ENCODE data around the gene PTPRJ.

PTPRJ gene

DNA sequence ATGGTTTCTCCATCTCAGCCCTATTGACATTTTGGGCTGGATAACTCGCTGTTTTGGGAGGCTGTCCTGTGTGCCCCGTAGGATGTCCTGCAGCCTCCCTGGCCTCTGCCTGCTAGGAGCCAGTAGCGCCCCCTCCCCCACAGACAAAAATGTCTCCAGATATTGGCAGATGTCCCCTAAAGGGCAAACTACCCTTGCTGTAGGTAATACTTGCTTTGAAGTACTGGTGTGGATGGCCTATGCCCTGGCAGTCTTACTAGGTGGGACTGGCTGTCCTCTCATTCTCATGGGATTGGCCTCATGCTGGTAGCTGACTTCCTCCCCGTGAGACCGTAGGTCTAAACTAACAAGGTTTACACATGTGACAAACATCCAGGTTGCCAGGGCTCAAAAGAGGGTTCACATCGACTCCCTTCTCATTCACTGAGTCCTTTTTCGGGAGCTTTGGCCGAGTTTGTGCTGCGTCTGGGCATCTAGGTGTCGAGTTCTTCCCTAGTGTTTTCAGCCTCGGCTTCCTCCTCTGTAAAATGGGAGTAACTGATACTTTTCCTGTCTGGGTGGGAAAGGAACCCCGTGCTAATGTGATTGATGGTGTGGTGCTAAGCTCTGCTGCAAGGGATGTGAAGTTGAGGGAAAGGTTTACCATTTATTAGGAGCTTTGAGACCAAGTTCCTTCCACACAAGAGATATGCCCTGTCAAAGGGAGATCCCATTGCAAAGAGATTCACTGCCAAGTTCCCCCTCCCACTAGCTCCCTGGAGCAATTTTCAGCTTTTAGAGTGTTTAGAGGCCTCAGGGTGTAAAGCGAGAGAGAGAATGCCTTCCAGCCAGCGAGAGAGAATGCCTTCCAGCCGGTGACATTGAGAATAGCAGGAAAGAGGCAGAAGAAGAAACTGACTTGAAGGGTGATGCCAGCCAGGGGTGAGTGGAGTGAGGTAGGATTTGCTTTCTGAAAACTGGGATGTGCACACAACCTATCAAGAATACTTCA lies 17.0 kb downstream of the PTPRJ start:
- DNase-seq: no peak

DNA sequence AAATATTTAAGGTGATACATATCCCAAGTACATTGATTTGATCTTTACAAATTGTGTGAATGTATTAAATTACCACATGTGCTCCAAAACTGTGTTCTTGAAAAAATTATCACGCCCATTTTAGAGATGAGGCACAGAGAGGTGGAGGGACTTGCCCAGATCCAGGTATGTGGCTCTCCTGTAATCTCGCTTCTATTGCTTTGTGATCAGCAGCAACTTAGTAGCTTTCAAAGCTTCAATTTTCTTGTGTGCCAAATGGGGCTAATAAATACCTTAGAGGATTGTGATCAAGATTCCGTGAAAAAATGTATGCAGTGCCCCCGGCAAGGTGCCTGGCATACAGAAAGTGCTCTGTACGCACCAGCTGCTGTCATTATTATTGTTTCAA lies 18.0 kb downstream of the PTPRJ start:
- no peak for DNase-seq

DNA sequence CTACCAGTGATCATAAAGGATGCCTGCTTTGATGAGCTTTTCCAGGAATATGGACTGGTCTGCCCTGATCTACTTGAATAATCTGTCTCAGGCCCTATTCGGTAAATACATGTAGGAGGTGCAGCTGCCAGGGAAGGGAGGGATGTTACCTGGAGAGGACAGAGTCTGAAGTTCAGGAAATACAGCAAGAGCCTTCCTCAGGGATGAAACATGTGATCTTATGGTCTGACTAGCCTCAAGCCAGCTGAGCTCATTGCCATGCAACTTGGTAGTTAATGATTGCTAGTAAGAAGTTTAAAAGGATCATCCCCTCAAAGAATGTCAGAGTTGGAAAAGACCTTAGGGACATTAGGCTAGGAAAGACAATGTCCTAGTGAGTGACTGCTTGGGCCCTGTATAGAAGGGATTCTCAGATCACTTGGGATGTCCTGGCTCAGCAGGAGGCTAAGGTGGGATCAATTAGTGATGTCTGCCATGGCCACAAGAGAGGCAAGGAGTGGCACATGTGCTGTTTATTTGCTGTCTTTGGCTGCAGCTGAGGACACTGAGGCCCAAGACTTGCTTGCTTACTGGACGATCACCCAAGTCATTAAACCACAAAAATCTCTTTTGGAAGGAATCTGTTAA lies 18.5 kb downstream of the PTPRJ start:
- no peak for DNase-seq

DNA sequence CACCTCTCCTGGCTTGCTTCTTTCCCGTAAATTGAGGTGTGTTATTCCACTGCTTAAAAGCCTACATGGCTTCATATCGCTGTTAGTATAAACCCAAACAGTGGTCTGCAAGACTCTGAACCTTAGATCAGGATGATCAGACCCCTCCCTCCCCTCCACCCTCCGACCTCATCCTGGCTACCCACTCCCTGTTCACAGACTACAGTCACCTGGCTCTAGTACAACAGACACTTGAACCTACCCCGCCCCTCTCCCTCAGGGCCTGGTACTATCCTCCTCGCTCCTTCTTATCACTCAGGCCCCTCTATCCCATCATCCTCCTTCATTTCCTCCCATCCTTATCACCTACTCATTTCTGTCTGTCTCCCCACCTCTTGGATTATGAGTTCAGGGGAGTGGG lies 20.1 kb downstream of the PTPRJ start:
- no peak for DNase-seq

GRCh38 chr11:48001438-48002021 lies 21.2 kb downstream of the PTPRJ start:
- DNase-seq: peak; percentile 79 to 82

DNA sequence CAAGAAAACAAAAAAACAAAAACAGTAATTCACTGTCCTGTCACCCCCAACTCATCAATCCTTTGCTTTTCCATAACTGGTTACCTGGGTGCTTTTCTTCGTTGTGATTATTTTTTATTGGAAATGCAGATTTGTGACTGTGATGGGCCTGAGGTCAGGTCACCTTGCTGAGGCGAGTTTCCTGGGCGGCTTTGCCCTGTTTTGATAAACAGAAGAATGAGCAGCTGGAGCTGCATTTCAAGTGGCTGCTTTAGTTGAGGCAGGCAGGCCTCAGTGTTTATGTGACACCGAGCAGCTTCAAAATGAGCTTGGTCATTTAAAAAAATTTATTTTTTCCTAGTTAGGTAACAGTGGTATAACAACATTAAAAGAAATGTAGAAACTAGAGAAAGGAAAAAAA lies 22.2 kb downstream of the PTPRJ start:
- no peak for DNase-seq

GRCh38 chr11:48003926-48004325 lies 23.6 kb downstream of the PTPRJ start:
- no peak for DNase-seq

GRCh38 chr11:48004456-48004855 lies 24.1 kb downstream of the PTPRJ start:
- DNase-seq: peak in 1 of 2 experiments; percentile 49

GRCh38 chr11:48005136-48005535 lies 24.8 kb downstream of the PTPRJ start:
- DNase-seq: peak; percentile 69 to 70

DNA sequence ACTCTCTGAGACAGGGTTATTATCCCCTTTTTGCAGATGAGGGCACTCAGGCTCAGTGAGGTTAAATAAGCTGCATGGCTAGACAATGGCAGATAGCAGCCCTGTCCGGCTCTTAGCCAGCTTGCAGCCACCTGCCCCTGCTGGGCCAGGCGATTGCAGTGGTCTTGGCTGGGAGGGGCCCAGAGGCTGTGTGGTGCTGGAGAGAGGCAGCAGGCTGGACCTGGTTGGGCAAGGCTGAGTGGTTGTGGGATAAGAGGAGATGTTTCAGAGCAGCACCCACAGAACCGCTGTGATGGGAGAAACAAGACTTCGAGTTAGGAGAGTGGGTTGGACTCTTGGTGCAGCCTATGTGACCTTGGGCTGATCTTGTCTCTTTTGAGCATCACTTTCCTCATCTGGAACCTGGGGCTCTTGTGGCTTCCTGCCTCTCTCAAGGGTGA lies 25.5 kb downstream of the PTPRJ start:
- DNase-seq: peak; percentile 69 to 71

- DNase-seq: peak; percentile 81 to 82
These were observed 26.1 kb downstream of the PTPRJ start for GRCh38 chr11:48006301-48006992.

DNA sequence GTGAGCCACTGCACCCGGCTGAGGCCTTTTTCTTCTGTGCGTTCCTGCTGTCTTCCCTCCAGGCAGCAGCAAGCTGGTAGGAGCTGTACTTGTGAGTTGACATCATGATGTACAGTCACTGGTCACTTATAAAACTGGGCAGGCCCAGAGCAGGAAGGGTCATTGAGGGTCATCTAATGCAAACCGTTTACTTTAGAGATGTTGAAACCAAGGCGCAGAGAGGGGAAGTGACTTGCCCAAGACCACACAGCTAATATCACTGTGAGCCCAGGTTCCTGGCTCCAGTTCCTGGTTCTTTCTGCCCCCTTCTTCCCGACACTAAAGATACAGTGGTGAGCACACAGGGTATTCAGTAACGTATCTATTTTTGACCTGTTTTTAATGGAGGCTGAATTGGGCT lies 27.3 kb downstream of the PTPRJ start:
- DNase-seq: no peak

DNA sequence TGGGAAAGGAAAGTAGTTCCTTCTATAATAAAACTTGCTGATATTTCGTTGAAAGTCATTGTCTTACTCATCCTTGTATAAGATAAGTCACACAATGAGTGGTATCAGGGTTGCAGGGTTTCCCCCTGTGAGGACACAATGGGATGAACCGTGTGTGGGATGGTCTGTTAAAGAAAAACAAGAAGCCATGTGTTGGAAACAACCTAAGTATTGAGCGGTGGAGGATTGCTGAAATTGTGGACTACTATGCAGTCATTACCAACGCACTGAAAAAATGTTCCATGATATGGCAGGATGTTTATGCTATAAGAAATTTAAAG lies 28.6 kb downstream of the PTPRJ start:
- DNase-seq: peak; percentile 76 to 77

DNA sequence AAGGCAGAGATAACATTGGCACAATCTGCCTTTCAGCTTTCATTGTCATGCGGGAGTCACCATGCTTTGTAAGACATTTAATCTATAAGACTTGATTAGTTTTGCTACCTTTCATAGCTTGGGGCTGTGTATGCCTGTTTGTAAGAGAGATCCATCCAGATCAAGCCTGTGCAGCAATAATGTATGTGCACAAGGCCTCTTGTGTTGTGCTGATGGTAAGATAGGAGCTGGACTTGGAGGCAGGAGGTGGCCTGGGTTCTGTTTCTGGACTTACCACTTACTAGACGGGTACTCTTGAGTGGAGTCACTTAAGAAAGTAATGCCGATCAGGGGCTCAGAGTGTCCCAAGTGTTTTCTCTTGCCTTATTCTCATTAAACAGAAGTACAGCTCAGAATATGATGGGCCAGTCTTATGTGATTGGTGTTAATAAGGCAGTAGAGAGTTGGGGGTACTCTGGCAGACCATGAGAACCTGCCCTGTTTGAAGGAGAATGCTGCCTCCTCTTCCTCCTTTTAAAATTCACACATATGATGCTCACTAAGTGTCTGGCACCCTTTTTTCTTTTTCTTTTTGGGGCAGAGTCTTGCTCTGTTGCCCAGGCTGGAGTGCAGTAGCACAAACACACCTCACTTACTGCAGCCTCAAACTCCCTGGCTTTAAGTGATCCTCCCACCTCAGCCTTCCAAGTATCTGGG lies 30.9 kb downstream of the PTPRJ start:
- DNase-seq: no peak

GRCh38 chr11:48011798-48012391 lies 31.5 kb downstream of the PTPRJ start:
- DNase-seq: peak; percentile 73 to 76

- peak; percentile 70 to 79 for DNase-seq
These were observed 33.0 kb downstream of the PTPRJ start for GRCh38 chr11:48013269-48013901.

GRCh38 chr11:48014917-48015316 lies 34.6 kb downstream of the PTPRJ start:
- no peak for DNase-seq

- DNase-seq: peak in 1 of 2 experiments; percentile 65
These were observed 36.9 kb downstream of the PTPRJ start for GRCh38 chr11:48017105-48017830.

DNA sequence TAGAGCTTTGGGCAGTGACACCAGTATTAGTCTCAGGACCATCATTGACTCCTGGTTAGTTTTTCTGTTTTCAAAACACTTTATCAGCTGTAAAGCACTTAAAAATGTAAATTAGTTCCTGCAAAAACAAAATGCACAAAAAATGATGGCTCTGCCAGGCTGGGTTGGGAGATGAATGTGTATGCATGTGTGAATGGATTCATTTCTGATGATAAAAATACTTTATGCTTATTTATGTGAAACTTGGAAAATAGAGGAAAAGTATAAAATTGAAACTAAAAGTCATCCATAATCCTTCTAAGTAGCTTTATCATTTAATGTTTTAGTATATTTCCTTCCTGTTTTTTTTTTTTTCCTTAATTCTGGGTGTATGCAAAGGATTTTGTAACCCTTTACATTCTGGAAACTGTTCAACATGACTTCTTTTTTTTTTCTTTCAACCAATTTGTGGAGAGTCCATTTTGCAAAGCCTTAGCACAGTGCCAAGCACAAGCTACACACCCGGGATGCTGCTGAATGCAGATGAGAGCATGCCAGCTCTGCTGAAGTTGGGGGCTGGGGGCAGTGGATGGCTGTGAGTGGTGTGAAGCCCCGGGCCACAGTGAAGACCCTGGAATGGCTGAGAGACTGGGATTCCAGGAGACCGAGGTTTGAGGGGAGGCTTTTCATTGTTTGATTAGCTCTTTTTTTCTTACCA lies 37.6 kb downstream of the PTPRJ start:
- no peak for DNase-seq

DNA sequence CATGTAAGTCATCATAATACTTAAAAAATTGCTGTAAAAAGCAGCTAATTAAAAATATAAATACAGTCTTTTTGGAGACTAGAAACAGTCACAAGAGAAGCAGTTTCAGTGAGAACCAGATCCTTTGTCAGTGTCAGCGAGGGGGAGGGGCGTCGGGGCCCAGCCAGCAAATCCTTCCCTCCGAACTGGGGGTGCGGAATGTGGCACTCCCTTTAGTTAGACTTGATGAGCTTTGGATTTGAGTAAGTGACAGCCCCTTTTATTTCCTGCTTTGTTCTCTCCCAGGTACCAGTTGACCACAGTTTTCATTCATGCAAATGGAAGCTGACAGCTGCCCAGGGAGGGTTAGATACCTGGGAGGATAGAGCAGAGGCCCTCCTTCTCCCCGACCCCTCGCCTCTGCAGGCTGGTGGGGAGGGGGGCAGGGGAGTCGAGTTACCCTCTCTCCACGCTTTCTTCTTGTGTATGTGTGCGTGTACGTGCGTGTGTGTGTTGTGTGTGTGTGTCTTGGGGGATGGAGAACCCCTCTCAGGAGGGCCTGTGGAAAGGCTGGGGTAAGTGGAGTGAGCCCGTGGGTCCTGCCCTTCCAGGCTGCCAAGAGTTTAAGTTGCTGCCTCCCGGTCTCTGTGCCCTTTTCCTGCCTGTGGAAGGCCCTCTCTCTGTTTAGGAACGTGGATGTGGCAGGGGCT lies 38.3 kb downstream of the PTPRJ start:
- DNase-seq: peak in 1 of 2 experiments; percentile 41
